Measurements from ENCODE around the gene PGLYRP4.
"Not testable (repeated sequence)": the region's sequence is repeated elsewhere in the genome, so short reads cannot be mapped to it uniquely, and the experiment has no call there.

The PGLYRP4 gene

GRCh38 chr1:153355445-153356071, 6.9 kb upstream of the PGLYRP4 start:
- DNase-seq, result peak; percentile 23

DNA sequence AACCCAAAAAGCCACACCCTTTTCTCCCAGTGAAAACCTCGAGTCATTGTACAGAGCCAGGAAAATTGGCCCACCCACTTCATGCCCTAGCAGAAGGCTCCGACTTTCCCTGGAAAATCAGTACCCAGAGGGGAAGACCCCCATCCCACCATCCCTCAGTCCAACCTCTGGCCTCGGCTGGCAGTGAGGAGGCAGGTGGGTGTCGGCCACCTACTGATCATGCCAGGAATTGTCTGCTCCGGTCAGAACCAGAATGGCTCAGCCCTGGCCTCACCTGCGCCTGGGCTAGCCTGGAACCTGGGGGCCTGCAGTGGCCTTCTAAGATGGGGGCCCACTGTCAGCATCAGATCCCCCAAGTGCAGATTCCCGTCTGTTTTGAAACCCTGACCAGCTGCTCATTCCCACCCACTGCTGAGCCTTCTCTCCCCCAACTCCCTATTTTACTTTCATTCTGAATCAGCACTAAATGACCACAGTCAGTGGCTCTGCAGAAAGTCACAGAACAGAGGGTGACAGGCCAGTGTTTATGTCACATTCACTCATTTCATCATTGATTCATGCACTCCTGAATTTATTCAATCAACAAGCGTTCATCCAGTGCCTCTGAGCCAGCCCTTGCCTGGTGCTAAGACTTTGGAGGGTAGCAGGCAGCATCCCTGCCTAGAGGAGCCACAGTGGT, 6.0 kb upstream of the PGLYRP4 start:
- no peak for DNase-seq

DNA sequence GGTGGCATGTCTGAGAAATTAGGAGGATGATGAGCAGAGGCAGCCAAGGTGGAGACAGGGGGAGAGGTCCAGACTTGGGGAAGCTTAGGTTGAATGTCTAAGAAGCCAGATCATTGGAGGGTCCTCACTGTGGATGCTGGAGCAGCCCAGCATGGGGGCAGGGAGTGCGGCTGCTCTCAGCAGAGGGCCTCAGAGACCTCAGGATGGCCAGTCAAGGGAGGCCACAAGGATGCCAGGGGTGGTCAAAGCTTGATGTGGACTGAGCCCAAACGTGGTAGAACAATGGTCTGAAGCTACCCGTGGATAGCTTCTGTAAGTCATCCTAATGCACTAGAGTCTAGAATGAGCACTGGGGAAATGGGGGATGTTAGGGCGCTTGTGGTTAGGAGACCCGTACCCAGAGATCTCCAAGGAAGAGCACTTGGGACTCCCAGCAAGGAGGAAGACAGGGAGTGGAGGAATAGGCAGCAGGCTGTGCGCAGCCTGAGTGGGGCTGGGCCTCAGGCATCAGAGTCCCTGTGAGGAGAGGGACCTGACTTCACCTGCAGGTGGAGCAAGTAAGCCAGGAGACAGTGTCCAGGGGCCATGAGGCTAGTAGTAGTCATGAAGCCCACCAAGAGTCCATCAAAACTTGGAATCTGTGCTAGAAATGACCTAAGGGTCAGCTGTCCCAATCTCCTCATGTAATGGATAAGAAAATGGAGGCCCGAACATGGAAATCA, 4.7 kb upstream of the PGLYRP4 start:
- peak; percentile 40 for DNase-seq

DNA sequence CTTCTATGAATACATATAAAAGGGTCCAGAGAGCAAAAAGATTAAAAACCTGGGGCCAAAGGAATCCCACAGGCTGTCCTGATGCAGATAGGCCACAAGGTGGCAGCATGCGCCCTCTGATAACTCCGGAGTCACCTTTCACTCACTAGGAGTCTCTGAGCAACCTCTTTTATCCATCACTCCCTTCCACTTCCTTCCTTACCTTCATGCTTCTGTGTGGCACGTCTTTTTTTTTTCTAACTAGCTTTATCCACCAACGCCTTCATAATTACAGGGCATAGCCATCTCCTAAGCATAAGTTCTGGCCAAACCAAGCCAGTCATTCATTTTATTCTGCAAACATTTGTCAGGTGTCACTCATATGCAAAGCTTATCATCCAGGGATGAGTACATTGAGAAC, 3.9 kb upstream of the PGLYRP4 start:
- DNase-seq, result peak; percentile 84

GRCh38 chr1:153350321-153350957, 1.8 kb upstream of the PGLYRP4 start:
- no peak for DNase-seq

GRCh38 chr1:153349363-153350320, 1.0 kb upstream of the PGLYRP4 start:
- no peak for DNase-seq

GRCh38 chr1:153347856-153348255, 785 bp downstream of the PGLYRP4 start:
- no peak for DNase-seq

DNA sequence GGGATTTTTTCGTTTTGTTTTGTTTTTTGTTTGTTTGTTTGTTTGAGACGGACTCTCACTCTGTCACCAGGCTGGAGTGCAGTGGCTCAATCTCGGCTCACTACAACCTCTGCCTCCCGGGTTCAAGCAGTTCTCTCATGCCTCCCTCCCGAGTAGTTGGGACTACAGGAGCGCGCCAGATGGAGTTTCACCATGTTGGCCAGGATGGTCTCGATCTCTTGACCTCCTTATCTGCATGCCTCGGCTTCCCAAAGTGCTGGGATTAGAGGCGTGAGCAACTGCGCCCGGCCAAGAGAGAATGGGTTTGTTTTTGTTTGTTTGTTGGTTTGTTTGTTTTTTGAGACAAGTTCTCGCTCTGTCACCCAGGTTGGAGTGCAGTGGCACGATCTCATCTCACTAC, 1.6 kb downstream of the PGLYRP4 start:
- not testable (repeated sequence) for DNase-seq

DNA sequence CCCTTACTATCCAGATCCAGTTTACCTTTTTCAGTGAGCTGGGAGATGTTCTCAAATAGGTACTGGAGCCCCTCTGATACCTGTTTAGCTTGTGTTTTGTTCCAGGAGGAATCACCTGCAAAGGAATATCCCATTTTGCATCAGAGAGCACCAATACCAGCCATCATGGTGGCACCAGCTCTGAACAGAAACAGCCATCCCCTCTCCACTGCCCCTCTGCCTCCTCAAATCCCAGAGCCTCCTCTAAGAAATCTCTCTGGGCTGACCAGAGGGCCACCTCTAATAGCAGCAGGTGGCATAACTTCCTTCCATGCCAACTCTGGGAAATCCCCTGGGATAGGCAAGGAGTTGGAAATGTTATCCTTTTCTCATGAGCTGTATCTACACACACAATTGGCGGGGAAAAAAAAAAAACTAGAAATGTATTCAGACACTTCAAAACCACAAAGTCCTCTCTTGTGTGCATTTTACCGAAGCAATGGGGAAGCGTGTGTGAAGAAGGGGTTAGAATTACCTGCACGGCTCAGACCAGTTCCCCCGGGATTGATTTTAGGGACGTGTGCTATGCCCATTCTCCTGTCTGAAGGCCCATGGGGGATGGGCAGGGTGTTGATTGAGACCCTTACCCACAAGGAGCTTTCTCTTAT, 2.4 kb downstream of the PGLYRP4 start:
- DNase-seq, result no peak

DNA sequence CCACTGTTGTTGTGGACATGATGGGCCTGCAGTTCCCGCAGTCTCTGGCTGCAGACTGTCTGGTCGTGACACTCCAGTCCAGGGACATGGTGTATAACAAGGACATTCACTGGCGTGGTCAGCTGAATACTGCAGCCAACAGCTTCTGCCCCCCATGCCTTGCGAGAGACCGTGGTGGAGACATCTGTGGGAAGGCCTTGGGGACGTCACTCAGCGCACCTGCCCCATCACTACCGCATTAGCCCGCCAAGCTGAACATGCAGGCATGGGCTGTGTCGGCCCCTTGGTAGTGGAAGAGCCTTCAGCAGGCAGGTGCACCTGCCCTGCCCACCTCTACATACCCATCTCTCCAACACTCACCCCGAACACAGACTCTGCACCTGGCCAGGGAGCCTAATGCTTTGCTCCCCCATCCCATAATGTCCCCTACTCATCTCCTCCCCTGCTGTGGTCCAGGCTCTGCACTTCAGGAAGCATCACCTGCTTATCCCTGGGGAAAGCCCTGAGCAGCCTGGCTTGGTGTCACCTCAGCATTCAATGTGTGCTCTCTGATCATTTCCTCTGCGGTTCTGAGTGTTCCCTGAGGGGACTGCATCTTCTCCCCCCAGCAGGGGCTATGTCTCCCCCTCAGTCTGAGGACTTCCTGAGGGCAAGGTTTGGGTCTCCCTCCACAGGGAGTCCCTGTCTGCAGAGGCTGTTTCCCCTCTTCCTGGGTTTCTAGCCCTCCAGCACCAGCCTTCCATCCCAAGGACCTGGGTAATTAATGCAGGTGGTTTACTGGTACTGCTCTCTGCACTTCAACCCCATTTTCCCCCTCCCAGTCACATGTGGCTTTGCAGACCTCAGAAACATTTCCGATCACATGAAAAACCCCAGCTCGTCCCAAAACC, 3.2 kb downstream of the PGLYRP4 start:
- DNase-seq, result no peak

- DNase-seq, result no peak
Observed at GRCh38 chr1:153344718-153345025, 4.0 kb downstream of the PGLYRP4 start.

DNA sequence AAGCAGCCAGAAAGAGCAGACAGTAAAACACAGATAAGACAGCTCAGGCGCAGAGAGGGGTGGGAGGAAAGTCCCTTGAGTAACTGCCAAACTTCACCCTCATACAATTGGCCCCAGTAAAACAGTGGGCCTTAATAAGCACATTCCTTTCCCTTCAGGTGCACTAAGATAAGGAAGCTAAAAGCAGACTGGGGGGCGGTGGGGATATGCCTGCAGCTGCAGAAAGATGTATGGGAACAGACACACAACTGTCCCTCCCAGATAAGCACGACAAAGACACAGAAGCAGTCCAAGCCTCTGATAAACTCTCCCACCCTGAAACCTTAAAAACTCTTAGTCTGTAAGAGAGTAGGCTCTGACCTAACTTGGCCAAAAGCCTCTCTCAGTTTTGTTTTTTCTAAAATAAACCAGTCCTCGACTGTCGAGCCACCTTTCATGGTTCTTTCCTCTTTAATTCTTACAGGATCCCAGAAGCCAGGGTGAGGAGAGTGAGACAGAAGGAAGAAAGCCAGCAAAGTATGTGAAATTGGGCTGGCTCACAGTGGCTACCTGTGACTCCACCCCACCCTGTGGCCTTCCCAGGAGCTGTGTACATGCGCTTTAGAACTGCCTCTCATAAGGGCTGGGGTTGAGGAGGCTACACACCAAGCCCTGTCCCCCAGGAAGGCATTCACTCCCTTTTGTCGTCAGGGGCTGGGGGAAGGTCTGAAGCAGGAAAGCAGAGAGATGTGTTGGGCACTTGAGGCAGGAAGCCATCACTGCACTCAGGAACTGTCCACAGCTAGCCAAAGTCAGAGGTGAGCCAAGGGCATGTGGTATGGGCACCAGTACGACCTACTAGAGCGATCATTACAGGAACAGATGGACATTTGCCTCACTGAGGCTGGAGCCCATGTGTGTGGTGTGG, 4.6 kb downstream of the PGLYRP4 start:
- DNase-seq, result no peak

DNA sequence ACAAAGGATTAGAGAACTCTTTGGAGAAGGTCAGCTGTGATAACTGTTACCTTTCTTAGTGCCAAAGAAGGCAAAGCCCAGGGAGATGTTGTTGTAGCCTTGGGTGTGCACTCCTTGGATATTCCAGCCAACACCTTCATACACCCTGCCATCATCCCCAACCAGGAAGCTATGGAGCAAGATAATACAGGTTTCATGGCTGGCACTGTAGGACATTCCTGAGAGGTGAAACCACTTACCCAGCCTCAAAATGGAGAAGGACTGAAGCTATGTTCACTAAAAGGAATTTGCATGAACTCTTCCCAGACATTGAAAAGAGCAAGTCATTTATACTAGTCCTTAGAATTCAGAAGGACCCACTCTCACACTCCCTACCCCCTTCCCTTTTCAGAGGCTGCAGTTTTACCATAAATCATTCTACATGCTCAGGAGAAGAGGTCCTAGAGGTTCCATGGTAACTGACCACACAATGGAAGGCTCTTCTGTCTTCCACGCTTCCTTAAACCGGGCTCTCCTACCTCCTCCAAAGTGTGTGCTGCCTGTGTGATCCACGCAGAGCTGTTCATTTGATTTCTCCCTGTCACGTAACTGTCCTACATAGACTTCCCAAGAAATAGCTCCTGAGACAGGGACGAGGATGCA, 5.5 kb downstream of the PGLYRP4 start:
- DNase-seq, result no peak

GRCh38 chr1:153342178-153342577, 6.5 kb downstream of the PGLYRP4 start:
- no peak for DNase-seq

GRCh38 chr1:153341431-153341934, 7.2 kb downstream of the PGLYRP4 start:
- DNase-seq, result no peak

DNA sequence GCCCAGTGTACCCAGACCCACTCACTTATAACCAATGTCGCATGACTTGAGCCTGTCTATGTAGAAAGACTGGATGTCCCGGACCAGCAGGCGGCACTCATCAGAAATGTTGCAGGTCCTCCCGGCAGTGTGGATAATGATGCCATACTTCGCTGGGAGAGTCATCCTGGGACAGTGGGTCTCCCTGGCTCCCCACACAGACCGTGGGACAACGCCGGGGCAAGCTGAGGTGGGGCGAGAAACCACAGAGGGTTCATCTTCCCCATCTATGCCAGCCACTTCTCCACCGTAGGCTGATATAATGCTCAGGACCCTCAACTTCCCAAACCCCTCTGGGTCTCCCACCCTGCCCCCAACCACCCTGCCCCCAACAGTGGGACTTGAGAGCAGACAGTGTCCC, 8.3 kb downstream of the PGLYRP4 start:
- DNase-seq, result no peak

DNA sequence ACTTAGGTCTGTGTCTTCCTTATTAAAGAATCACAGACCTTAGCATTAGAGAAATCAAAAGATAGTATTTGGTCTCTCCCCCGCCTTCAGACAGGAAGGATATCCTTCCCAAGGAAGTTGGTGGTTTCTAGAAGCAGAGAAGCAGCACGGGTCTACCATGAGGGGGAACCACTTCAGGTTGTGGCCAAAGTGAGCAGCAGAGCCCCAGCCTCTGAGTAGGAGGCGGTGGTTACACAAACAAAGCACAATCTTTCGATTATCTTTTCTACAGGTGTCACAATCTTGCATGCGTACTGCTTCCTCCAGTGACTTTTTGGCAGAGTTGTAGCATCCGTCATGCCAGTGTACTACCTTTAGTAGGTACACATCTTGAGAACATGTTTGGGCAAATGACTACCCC, 8.8 kb downstream of the PGLYRP4 start:
- no peak for DNase-seq

- no peak for DNase-seq
Observed at GRCh38 chr1:153337980-153338853, 10.4 kb downstream of the PGLYRP4 start.
